Camera-type eye (tissue), 1 donor: ENCODE data around the gene PEF1. TPM values are rescaled to one million over a fixed set of nuclear protein-coding genes. Genes with fewer than 3 reads are reported as not detected.

Source experiments
- total RNA-seq: library from RNA; depleted of rRNA; stranded (reverse); fragments of >200 nt; gene quantifications from one replicate; pipeline ENCODE4 v1.2.3, GENCODE V29; 2014

Gene PEF1, protein sequence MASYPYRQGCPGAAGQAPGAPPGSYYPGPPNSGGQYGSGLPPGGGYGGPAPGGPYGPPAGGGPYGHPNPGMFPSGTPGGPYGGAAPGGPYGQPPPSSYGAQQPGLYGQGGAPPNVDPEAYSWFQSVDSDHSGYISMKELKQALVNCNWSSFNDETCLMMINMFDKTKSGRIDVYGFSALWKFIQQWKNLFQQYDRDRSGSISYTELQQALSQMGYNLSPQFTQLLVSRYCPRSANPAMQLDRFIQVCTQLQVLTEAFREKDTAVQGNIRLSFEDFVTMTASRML
- total RNA-seq, result 58.5 TPM

DNA sequence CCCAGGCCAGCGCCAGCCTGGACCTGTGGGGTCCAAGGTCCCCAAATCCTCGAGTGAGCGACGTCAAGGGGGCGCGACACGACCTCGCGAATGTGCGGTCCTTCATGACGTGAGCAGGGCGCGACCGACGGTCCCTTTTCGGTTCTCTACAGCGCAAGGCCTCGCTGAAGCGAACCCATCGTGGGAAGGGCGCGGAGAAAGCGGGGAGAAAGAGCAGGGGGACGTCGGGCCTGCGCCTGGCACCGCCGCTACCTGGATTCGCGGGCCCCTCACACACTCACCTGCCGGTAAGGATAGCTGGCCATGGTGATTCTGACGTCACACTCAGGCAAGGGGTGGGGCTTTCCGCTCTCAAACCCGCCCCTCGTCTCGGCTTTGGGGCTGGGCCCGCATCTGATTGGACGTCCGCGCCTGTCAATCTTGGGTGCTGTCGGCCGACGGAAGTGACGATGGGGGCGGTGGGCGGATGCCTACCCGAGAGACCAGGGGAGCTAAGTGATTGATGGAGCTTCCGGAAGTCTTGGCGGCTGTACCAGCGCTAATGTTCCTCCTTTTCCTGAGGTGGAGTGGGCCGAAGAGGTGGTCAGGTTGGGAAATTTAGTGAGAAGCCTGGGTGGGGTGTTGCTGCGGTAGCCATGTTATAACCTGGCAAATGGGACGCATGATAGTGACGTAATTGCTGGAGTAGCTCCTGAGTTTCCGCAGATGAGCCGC is at the start of gene PEF1:
TSS of gene PEF1 (minus strand) at position 317 of the 714 bp plus-strand sequence. CDS start at position 305, 12 bp downstream.

DNA sequence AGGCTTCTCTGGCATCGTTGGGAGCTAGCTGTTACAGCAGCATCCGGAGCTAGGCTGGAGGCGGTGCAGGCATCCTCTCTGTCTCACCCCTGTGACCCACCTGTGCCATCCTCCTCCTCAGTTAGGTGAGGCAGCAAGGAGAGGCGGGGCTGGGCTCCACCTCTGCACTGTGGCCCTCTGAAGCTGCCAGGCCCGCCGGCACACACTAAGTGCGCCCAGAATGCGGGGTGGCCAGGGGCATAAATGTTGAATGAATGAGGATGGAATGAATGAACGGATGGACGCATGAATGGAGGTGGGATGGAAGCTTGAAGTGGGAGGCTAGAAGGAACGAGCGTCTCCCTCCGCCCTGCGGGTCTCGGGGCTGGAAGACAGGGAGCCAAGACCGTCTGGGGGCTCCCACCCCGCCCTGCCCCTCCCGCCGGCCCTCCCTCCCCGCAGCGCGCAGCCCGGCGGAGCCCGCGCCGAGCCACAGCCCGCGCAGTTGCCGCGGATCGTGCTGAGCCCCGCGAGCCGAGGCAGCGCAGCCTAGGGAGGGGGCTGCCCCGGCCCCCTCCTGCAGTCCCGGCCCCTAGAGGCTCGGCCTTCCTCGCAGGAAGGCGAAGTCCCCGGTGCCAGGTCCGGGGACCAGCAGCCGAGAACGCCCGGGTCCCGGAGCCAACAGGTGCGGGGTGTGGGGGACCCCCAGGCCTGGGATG is 27.3 kb downstream of the PEF1 start, which contains the start of gene HCRTR1:
TSS of gene HCRTR1 (plus strand) at position 472 of the 698 bp plus-strand sequence. CDS start 1,504 bp downstream, outside the sequence.

Other genes starting within 250 kb of the PEF1 start
- 5.7 TPM for gene SERINC2, start 231.7 kb downstream of the PEF1 start, total RNA-seq
- 68.1 TPM for gene TINAGL1, start 68.4 kb downstream of the PEF1 start, total RNA-seq
- gene HCRTR1, start 27.2 kb downstream of the PEF1 start, total RNA-seq, result not detected
- 353 TPM for gene COL16A1, start 59.1 kb upstream of the PEF1 start, total RNA-seq
- 32.9 TPM for gene ADGRB2, start 119.5 kb upstream of the PEF1 start, total RNA-seq
- 1.1 TPM for gene SPOCD1, start 171.1 kb upstream of the PEF1 start, total RNA-seq